Dendritic cell treated with granulocyte-macrophage colony-stimulating factor and Interleukin-4, amounts not matched to agents 40 ng/mL and 50 ng/mL, for 4 days (primary cell): ENCODE data around the gene DYDC2.
A peak's percentile ranks its signal among the peaks of the same experiment; 100 is the strongest.
"Not testable (repeated sequence)": the region's sequence is repeated elsewhere in the genome, so short reads cannot be mapped to it uniquely, and the experiment has no call there.

Experiments
- H3K27ac Mint-ChIP-seq: one replicate; pipeline ENCODE4 v1.8.0; 2022; ENCODE audit warnings: mild to moderate bottlenecking, mixed read lengths
- H3K27me3 Mint-ChIP-seq: one replicate; pipeline ENCODE4 v1.8.0; 2022; ENCODE audit warnings: mild to moderate bottlenecking, mixed read lengths
- H3K36me3 Mint-ChIP-seq: one replicate; pipeline ENCODE4 v1.8.0; 2022; ENCODE audit warnings: low read depth, mixed read lengths
- H3K4me1 Mint-ChIP-seq: one replicate; pipeline ENCODE4 v1.8.0; 2022; ENCODE audit warnings: low read depth, mixed read lengths
- H3K4me3 Mint-ChIP-seq: one replicate; pipeline ENCODE4 v1.8.0; 2022; ENCODE audit warnings: mild to moderate bottlenecking, moderate library complexity, mixed read lengths
- H3K9me3 Mint-ChIP-seq: one replicate; pipeline ENCODE4 v1.8.0; 2022; ENCODE audit warnings: mixed read lengths
- intact Hi-C: fragments of 100-400 bp; cut with micrococcal nuclease; formaldehyde crosslinking; loops from one replicate; pipeline ENCODE4 v1.15.0; 2022

The DYDC2 gene

GRCh38 chr10:80344912-80345311 is 11.7 kb upstream of the DYDC2 start:
- H3K27me3 Mint-ChIP-seq: no peaks in the 10 kb centered on the region
- intact Hi-C loops: no loop called here
- no peaks in the 10 kb centered on the region for H3K9me3 Mint-ChIP-seq
- H3K27ac Mint-ChIP-seq: no peak overlapping the region
- no peaks in the 10 kb centered on the region for H3K36me3 Mint-ChIP-seq
- peaks cover 2% of the 10 kb centered on the region for H3K4me1 Mint-ChIP-seq
- H3K4me3 Mint-ChIP-seq: no peak overlapping the region

- no peaks in the 10 kb centered on the region for H3K9me3 Mint-ChIP-seq
- H3K4me1 Mint-ChIP-seq: peaks cover 14% of the 10 kb centered on the region
- no peaks in the 10 kb centered on the region for H3K36me3 Mint-ChIP-seq
- no peak overlapping the region for H3K4me3 Mint-ChIP-seq
- intact Hi-C loops: no loop called here
- peaks cover 7% of the 10 kb centered on the region for H3K27me3 Mint-ChIP-seq
- no peak overlapping the region for H3K27ac Mint-ChIP-seq
Measured at GRCh38 chr10:80350251-80350650, 6.3 kb upstream of the DYDC2 start.

GRCh38 chr10:80351220-80351619 is 5.4 kb upstream of the DYDC2 start:
- Mint-ChIP-seq H3K36me3 (no peaks in the 10 kb centered on the region), H3K4me1 (peaks cover 14% of the 10 kb centered on the region), H3K9me3 (no peaks in the 10 kb centered on the region), H3K27ac (no peak overlapping the region), H3K4me3 (no peak overlapping the region), H3K27me3 (peaks cover 17% of the 10 kb centered on the region)
- intact Hi-C loops: no loop called here

GRCh38 chr10:80356989-80357850 is 639 bp downstream of the DYDC2 start:
- Mint-ChIP-seq H3K27me3 (peaks cover 39% of the 10 kb centered on the region), H3K27ac (peak overlapping the region; percentile 39), H3K4me1 (peaks cover 13% of the 10 kb centered on the region), H3K36me3 (no peaks in the 10 kb centered on the region), H3K9me3 (no peaks in the 10 kb centered on the region), H3K4me3 (peak overlapping the region; percentile 83)
- intact Hi-C loops: no loop called here

- no peak overlapping the region for H3K27ac Mint-ChIP-seq
- H3K4me1 Mint-ChIP-seq: peaks cover 13% of the 10 kb centered on the region
- intact Hi-C loops: no loop called here
- no peaks in the 10 kb centered on the region for H3K9me3 Mint-ChIP-seq
- no peak overlapping the region for H3K4me3 Mint-ChIP-seq
- peaks cover 39% of the 10 kb centered on the region for H3K27me3 Mint-ChIP-seq
- no peaks in the 10 kb centered on the region for H3K36me3 Mint-ChIP-seq
Measured at GRCh38 chr10:80357851-80358125, 1.2 kb downstream of the DYDC2 start.

GRCh38 chr10:80358925-80359324 is 2.3 kb downstream of the DYDC2 start:
- peaks cover 13% of the 10 kb centered on the region for H3K4me1 Mint-ChIP-seq
- H3K36me3 Mint-ChIP-seq, H3K27ac Mint-ChIP-seq, H3K4me3 Mint-ChIP-seq, intact Hi-C loops, H3K9me3 Mint-ChIP-seq: not testable (repeated sequence)
- H3K27me3 Mint-ChIP-seq: peaks cover 39% of the 10 kb centered on the region

- no peak overlapping the region for H3K4me3 Mint-ChIP-seq
- H3K36me3 Mint-ChIP-seq: no peaks in the 10 kb centered on the region
- peaks cover 13% of the 10 kb centered on the region for H3K4me1 Mint-ChIP-seq
- peaks cover 37% of the 10 kb centered on the region for H3K27me3 Mint-ChIP-seq
- H3K9me3 Mint-ChIP-seq: no peaks in the 10 kb centered on the region
- H3K27ac Mint-ChIP-seq: no peak overlapping the region
- intact Hi-C loops: no loop called here
Measured at GRCh38 chr10:80359644-80360043, 3.1 kb downstream of the DYDC2 start.

- intact Hi-C loops: no loop called here
- Mint-ChIP-seq H3K4me1 (no peaks in the 10 kb centered on the region), H3K9me3 (peaks cover 30% of the 10 kb centered on the region), H3K36me3 (no peaks in the 10 kb centered on the region), H3K4me3 (no peak overlapping the region), H3K27ac (no peak overlapping the region), H3K27me3 (no peaks in the 10 kb centered on the region)
Measured at GRCh38 chr10:80365510-80365909, 8.9 kb downstream of the DYDC2 start.

GRCh38 chr10:80371467-80371866 is 14.9 kb downstream of the DYDC2 start:
- Mint-ChIP-seq H3K9me3 (peaks cover 25% of the 10 kb centered on the region), H3K36me3 (no peaks in the 10 kb centered on the region), H3K27me3 (no peaks in the 10 kb centered on the region), H3K27ac (no peak overlapping the region), H3K4me3 (no peak overlapping the region), H3K4me1 (peaks cover 9% of the 10 kb centered on the region)
- intact Hi-C loops: no loop called here

- Mint-ChIP-seq H3K36me3 (no peaks in the 10 kb centered on the region), H3K9me3 (peaks cover 12% of the 10 kb centered on the region), H3K4me3 (no peak overlapping the region), H3K27me3 (no peaks in the 10 kb centered on the region), H3K4me1 (peaks cover 9% of the 10 kb centered on the region), H3K27ac (no peak overlapping the region)
- intact Hi-C loops: no loop called here
Measured at GRCh38 chr10:80372675-80373074, 16.1 kb downstream of the DYDC2 start.

- H3K9me3 Mint-ChIP-seq: peaks cover 5% of the 10 kb centered on the region
- H3K4me3 Mint-ChIP-seq: no peak overlapping the region
- intact Hi-C loops: no loop called here
- no peaks in the 10 kb centered on the region for H3K36me3 Mint-ChIP-seq
- H3K4me1 Mint-ChIP-seq: peaks cover 13% of the 10 kb centered on the region
- H3K27ac Mint-ChIP-seq: peak overlapping the region; percentile 39
- H3K27me3 Mint-ChIP-seq: no peaks in the 10 kb centered on the region
Measured at GRCh38 chr10:80373502-80373901, 16.9 kb downstream of the DYDC2 start.

GRCh38 chr10:80379701-80380100 is 23.1 kb downstream of the DYDC2 start:
- Mint-ChIP-seq H3K4me1 (peaks cover 10% of the 10 kb centered on the region), H3K27ac (no peak overlapping the region), H3K4me3 (no peak overlapping the region), H3K27me3 (peaks cover 2% of the 10 kb centered on the region), H3K9me3 (no peaks in the 10 kb centered on the region), H3K36me3 (no peaks in the 10 kb centered on the region)
- intact Hi-C loops: loop anchor here (5.0 kb wide), 1 partner anchor 128 kb away; no protein-coding TSS in a partner anchor

- intact Hi-C loops: loop anchor here (5.0 kb wide), 1 partner anchor 127 kb away; no protein-coding TSS in a partner anchor
- H3K27me3 Mint-ChIP-seq: peaks cover 2% of the 10 kb centered on the region
- peaks cover 10% of the 10 kb centered on the region for H3K4me1 Mint-ChIP-seq
- H3K9me3 Mint-ChIP-seq: no peaks in the 10 kb centered on the region
- no peaks in the 10 kb centered on the region for H3K36me3 Mint-ChIP-seq
- no peak overlapping the region for H3K27ac Mint-ChIP-seq
- no peak overlapping the region for H3K4me3 Mint-ChIP-seq
Measured at GRCh38 chr10:80380185-80380584, 23.6 kb downstream of the DYDC2 start.

GRCh38 chr10:80382989-80383388 is 26.4 kb downstream of the DYDC2 start:
- H3K9me3 Mint-ChIP-seq: no peaks in the 10 kb centered on the region
- H3K27me3 Mint-ChIP-seq: peaks cover 2% of the 10 kb centered on the region
- intact Hi-C loops: loop anchor here (1.0 to 5.0 kb wide), 3 partner anchors 60 to 216 kb away; no protein-coding TSS in a partner anchor
- H3K4me3 Mint-ChIP-seq: no peak overlapping the region
- H3K36me3 Mint-ChIP-seq: no peaks in the 10 kb centered on the region
- peaks cover 21% of the 10 kb centered on the region for H3K4me1 Mint-ChIP-seq
- H3K27ac Mint-ChIP-seq: no peak overlapping the region

GRCh38 chr10:80390740-80391139 is 34.2 kb downstream of the DYDC2 start:
- H3K4me1 Mint-ChIP-seq: peaks cover 52% of the 10 kb centered on the region
- no peak overlapping the region for H3K4me3 Mint-ChIP-seq
- H3K27me3 Mint-ChIP-seq: no peaks in the 10 kb centered on the region
- intact Hi-C loops: no loop called here
- H3K36me3 Mint-ChIP-seq: no peaks in the 10 kb centered on the region
- no peaks in the 10 kb centered on the region for H3K9me3 Mint-ChIP-seq
- H3K27ac Mint-ChIP-seq: peak overlapping the region; percentile 37
